Measurements from ENCODE around the gene CABCOCO1. TPM values are rescaled to one million over a fixed set of nuclear protein-coding genes. Genes with fewer than 3 reads are reported as not detected.

The CABCOCO1 gene
- total RNA-seq, 4 donors from 2014 or later = not detected

GRCh38 chr10:61618388-61618961 lies 44.3 kb upstream of the CABCOCO1 start:
- no peak for DNase-seq (ENCODE audit: low spot score in 2 of 2)
- WGBS, 2 donors = 84 to 91% methylated on average over 2 of the region's 2 CpGs
- no peaks in the 10 kb centered on the region for H3K27me3 ChIP-seq
- no peak overlapping the region for H3K4me3 ChIP-seq
- no peak for TF ChIP-seq EP300 (IDR thresholded peaks at IDR 0.05)
- no peak for TF ChIP-seq POLR2A (IDR thresholded peaks at IDR 0.05)
- no peak for TF ChIP-seq CTCF (IDR thresholded peaks at IDR 0.05)
- no peaks in the 10 kb centered on the region for H3K4me1 ChIP-seq
- no peak overlapping the region for H3K27ac ChIP-seq
- H3K36me3 ChIP-seq = no peaks in the 10 kb centered on the region
- no peaks in the 10 kb centered on the region for H3K9me3 ChIP-seq

DNA sequence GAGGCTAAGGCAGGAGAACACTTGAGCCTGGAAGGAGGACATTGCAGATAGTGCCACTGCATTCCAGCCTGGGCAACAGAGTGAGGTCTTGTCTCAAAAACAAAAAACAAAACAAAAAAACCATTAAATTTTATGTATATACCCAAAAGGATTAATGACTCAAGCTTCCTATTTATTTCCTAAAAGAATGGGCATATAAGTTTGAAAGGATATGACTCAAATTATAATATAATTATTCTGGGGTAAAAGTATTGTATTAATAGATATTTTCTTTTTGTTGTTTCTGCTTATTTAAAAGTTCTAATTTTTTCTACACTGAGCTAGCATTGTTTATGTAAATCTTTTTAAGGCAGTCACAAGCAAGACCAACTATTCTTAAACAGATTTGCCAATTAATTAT lies 42.2 kb upstream of the CABCOCO1 start:
- TF ChIP-seq EP300 (IDR thresholded peaks at IDR 0.05) (no peak), CTCF (IDR thresholded peaks at IDR 0.05) (no peak), POLR2A (IDR thresholded peaks at IDR 0.05) (no peak)
- no peaks in the 10 kb centered on the region for H3K4me1 ChIP-seq
- no peak overlapping the region for H3K4me3 ChIP-seq
- H3K36me3 ChIP-seq = no peaks in the 10 kb centered on the region
- H3K27ac ChIP-seq = no peak overlapping the region
- H3K9me3 ChIP-seq = no peaks in the 10 kb centered on the region
- H3K27me3 ChIP-seq = no peaks in the 10 kb centered on the region
- DNase-seq (ENCODE audit: low spot score in 2 of 2) = no peak

GRCh38 chr10:61621605-61622051 lies 41.1 kb upstream of the CABCOCO1 start:
- DNase-seq (ENCODE audit: low spot score in 2 of 2) = no peak
- H3K27me3 ChIP-seq = no peaks in the 10 kb centered on the region
- H3K4me1 ChIP-seq = no peaks in the 10 kb centered on the region
- H3K36me3 ChIP-seq = no peaks in the 10 kb centered on the region
- 41 to 58% methylated on average over 10 of the region's 10 CpGs for WGBS, 2 donors
- H3K27ac ChIP-seq = no peak overlapping the region
- TF ChIP-seq CTCF (IDR thresholded peaks at IDR 0.05) (no peak), POLR2A (IDR thresholded peaks at IDR 0.05) (no peak), EP300 (IDR thresholded peaks at IDR 0.05) (no peak)
- no peaks in the 10 kb centered on the region for H3K9me3 ChIP-seq
- no peak overlapping the region for H3K4me3 ChIP-seq

DNA sequence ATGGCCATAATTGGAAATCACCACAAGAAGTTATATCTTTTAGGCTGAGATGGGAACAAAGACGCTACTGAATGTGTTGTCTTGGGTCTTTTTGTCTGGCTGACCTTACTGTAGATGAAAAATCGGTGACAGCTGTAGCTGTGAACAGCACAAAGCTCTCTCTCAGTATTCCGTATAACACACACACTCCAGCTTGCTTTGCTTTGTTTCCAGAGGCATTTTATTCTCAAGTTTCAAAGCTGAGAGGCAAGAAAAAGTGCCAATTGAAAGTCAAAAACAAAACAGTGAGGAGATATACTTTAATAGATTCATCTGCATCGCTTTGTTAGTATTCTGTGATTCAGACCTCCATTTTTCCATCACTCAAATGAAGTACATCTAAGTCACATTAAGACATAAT lies 39.6 kb upstream of the CABCOCO1 start:
- TF ChIP-seq POLR2A (IDR thresholded peaks at IDR 0.05) (no peak), EP300 (IDR thresholded peaks at IDR 0.05) (no peak), CTCF (IDR thresholded peaks at IDR 0.05) (no peak)
- no peak for DNase-seq (ENCODE audit: low spot score in 2 of 2)
- no peaks in the 10 kb centered on the region for H3K27me3 ChIP-seq
- peak overlapping the region in 1 of 4 donors; percentile 67 for H3K27ac ChIP-seq
- H3K9me3 ChIP-seq = no peaks in the 10 kb centered on the region
- 25 to 37% methylated on average over 4 of the region's 4 CpGs for WGBS, 2 donors
- no peak overlapping the region for H3K4me3 ChIP-seq
- H3K4me1 ChIP-seq = peaks cover 0 to 5% (median 0%) of the 10 kb centered on the region in 4 donors
- H3K36me3 ChIP-seq = no peaks in the 10 kb centered on the region

- no peak for DNase-seq (ENCODE audit: low spot score in 2 of 2)
- Histone ChIP-seq H3K9me3 (no peaks in the 10 kb centered on the region), H3K27me3 (no peaks in the 10 kb centered on the region), H3K36me3 (no peaks in the 10 kb centered on the region), H3K4me1 (peaks cover 0 to 13% (median 0%) of the 10 kb centered on the region in 4 donors), H3K27ac (no peak overlapping the region), H3K4me3 (no peak overlapping the region)
- WGBS, 2 donors = 92 to 96% methylated on average over 2 of the region's 2 CpGs
- no peak for TF ChIP-seq POLR2A (IDR thresholded peaks at IDR 0.05)
- TF ChIP-seq EP300 (IDR thresholded peaks at IDR 0.05) = no peak
- no peak for TF ChIP-seq CTCF (IDR thresholded peaks at IDR 0.05)
These were observed 36.5 kb upstream of the CABCOCO1 start for GRCh38 chr10:61626209-61626608.
